ENCODE data around the gene MOGAT1. TPM values are rescaled to one million over a fixed set of nuclear protein-coding genes. Genes with fewer than 3 reads are reported as not detected.

MOGAT1 gene
- total RNA-seq, 2 experiments from 2014 or later = not detected

- Mint-ChIP-seq H3K4me3 (no peak overlapping the region), H3K4me1 (peaks cover 28% of the 10 kb centered on the region), H3K27ac (no peak overlapping the region), H3K9me3 (no peaks in the 10 kb centered on the region), H3K27me3 (no peaks in the 10 kb centered on the region), H3K36me3 (ENCODE audit: low read depth) (no peaks in the 10 kb centered on the region)
- ChIA-PET POLR2A (no interaction called here), CTCF (no interaction called here)
- no peak for DNase-seq
Observed at GRCh38 chr2:222756362-222756831, 84.9 kb downstream of the MOGAT1 start.

GRCh38 chr2:222756951-222757650, 85.6 kb downstream of the MOGAT1 start:
- ChIA-PET CTCF (no interaction called here), POLR2A (no interaction called here)
- H3K27me3 Mint-ChIP-seq = peaks cover 3% of the 10 kb centered on the region
- H3K4me1 Mint-ChIP-seq = peaks cover 21% of the 10 kb centered on the region
- H3K4me3 Mint-ChIP-seq = no peak overlapping the region
- H3K36me3 Mint-ChIP-seq (ENCODE audit: low read depth) = no peaks in the 10 kb centered on the region
- H3K9me3 Mint-ChIP-seq = no peaks in the 10 kb centered on the region
- H3K27ac Mint-ChIP-seq = no peak overlapping the region
- DNase-seq = no peak

Other genes starting within 250 kb of the MOGAT1 start
- gene SGPP2, start 247.1 kb upstream of the MOGAT1 start, total RNA-seq = under 1 TPM; 0.55 to 0.67 TPM
- 10 to 100 TPM; 21.6 to 26.0 TPM for gene FARSB, start 15.6 kb upstream of the MOGAT1 start, total RNA-seq
- 10 to 100 TPM; 37.6 to 43.0 TPM for gene ACSL3, start 189.4 kb downstream of the MOGAT1 start, total RNA-seq